DND-41 (cell line): ENCODE results near the gene ALDH18A1.

Source experiments
- EZH2 ChIP-seq: IDR thresholded peaks from 3 replicates; pipeline ENCODE4 v1.6.1; 2012; ENCODE audit warnings: borderline replicate concordance, low read depth, mild to moderate bottlenecking, moderate library complexity, low read length, inconsistent platforms; ENCODE audit not compliant: severe bottlenecking
- TF ChIP-seq, protein P1 (sequence below): IDR thresholded peaks from 2 replicates; pipeline ENCODE4 v1.5.1; 2012; ENCODE audit warnings: borderline replicate concordance, low read length, moderate library complexity, mild to moderate bottlenecking; ENCODE audit not compliant: poor library complexity, severe bottlenecking; ENCODE audit errors: extremely low read depth

DNA sequence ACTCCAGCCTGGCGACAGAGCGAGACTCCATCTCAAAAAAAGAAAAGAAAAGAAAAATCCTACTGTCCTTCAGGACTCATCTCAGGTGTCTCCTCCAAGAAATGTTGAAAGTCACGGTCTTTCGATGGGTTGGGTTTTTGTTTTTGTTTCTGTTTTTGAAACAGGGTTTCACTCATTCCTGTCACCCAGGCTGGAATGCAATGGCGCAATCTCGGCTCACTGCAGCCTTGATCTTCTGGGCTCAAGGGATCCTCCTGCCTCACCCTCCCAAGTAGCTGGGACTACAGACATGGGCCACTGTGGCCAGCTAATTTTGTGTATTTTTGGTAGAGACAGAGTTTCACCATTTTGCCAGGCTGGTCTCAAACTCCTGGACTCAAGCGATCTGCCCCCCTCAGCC, 92.2 kb downstream of the ALDH18A1 start:
- TF ChIP-seq, protein P1, sequence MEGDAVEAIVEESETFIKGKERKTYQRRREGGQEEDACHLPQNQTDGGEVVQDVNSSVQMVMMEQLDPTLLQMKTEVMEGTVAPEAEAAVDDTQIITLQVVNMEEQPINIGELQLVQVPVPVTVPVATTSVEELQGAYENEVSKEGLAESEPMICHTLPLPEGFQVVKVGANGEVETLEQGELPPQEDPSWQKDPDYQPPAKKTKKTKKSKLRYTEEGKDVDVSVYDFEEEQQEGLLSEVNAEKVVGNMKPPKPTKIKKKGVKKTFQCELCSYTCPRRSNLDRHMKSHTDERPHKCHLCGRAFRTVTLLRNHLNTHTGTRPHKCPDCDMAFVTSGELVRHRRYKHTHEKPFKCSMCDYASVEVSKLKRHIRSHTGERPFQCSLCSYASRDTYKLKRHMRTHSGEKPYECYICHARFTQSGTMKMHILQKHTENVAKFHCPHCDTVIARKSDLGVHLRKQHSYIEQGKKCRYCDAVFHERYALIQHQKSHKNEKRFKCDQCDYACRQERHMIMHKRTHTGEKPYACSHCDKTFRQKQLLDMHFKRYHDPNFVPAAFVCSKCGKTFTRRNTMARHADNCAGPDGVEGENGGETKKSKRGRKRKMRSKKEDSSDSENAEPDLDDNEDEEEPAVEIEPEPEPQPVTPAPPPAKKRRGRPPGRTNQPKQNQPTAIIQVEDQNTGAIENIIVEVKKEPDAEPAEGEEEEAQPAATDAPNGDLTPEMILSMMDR = no peak
- TF ChIP-seq EZH2 = no peak
